Ovary (tissue), 9 donors: ENCODE data around the gene STK33. TPM values are rescaled to one million over a fixed set of nuclear protein-coding genes. Genes with fewer than 3 reads are reported as not detected.

Experiments used
- DNase-seq, 5 donors: peaks; one replicate each; pipeline ENCODE4 v3.0.0-alpha.2; 2019 to 2020
- H3K27ac ChIP-seq, 2 donors: fragments of 200-600 bp; one replicate each; pipeline versions ENCODE4 v1.5.1 to v1.8.0; 2019 to 2022
- H3K27me3 ChIP-seq: fragments of 200-600 bp; one replicate; pipeline ENCODE4 v1.8.0; 2022
- H3K36me3 ChIP-seq: fragments of 200-600 bp; sonication (generic); one replicate; pipeline ENCODE4 v1.5.1; 2019
- H3K4me1 ChIP-seq: one replicate; pipeline ENCODE4 v1.8.1; 2013; ENCODE audit warnings: mild to moderate bottlenecking, moderate library complexity; ENCODE audit not compliant: insufficient read depth
- H3K4me3 ChIP-seq: fragments of 200-600 bp; sonication (generic); one replicate; pipeline ENCODE4 v1.5.1; 2017
- H3K9me3 ChIP-seq, 2 donors: fragments of 200-600 bp in 1 of 2; sonication (generic) in 1 of 2; one replicate each; pipeline versions ENCODE4 v1.5.1 to v1.8.1; 2013 to 2019; ENCODE audit warnings: mild to moderate bottlenecking in 1 of 2, moderate library complexity in 1 of 2
- CTCF ChIP-seq, 3 donors: fragments of 450-650 bp in 2 of 3; fragments of 200-600 bp in 1 of 3; IDR thresholded peaks; one replicate each; pipeline versions ENCODE4 v1.5.1 to v1.8.0; 2016 to 2022; ENCODE audit warnings: antibody characterized with exemption in 3 of 3, mild to moderate bottlenecking in 1 of 3
- EP300 ChIP-seq: sonication (generic); formaldehyde crosslinking; IDR thresholded peaks from one replicate; pipeline ENCODE4 v1.6.1; 2017; ENCODE audit warnings: antibody characterized with exemption
- POLR2A ChIP-seq: fragments of 450-650 bp; IDR thresholded peaks from one replicate; pipeline ENCODE4 v1.6.1; 2017; ENCODE audit warnings: antibody characterized with exemption, mild to moderate bottlenecking, moderate library complexity
- WGBS, 3 donors: extraction: QIAGEN DNeasy Blood & Tissue Kit in 1 of 3; methylation state at CpG; one replicate each; pipeline versions ENCODE4 v1.1.5 to v1.1.7; 2013 to 2017; 5-methylcytosine and 5-hydroxymethylcytosine counted together
- intact Hi-C, 4 donors: fragments of 100-400 bp; cut with DNase I; formaldehyde crosslinking; loops; one replicate each; pipeline versions ENCODE4 v1.11.0 to v1.15.1; 2022 to 2023
- polyA plus RNA-seq, 2 donors: library from polyadenylated mRNA; stranded (reverse); fragments of 200-250 nt in 1 of 2; fragments of 350-450 nt in 1 of 2; fragmentation: Illumina TruSeq in 1 of 2; extraction: RNeasy Lipid Tissue Mini Kit (QIAGEN cat#74804) in 1 of 2; gene quantifications; one replicate each; pipeline ENCODE4 v1.2.3, GENCODE V29; 2013 to 2014
- total RNA-seq, 7 donors: library from RNA; depleted of rRNA in 2 of 7; stranded (reverse); fragments of >200 nt in 2 of 7; fragmentation: NEBNext Ultra II Directional in 3 of 7; extraction: Animal tissue kit (Norgen Biotek cat#: 25700) in 3 of 7; gene quantifications; one replicate each; pipeline versions ENCODE4 v1.1.0 to v1.2.4, GENCODE V29; 2016 to 2023
- donor health status: DM: no; HTN: no; CAD: no; lungs with moderate emphysema.
- donor health status: DM: no; HTN: no; CAD: no.
- donor health status: Bipolar disorder and iron deficiency.
- donor health status: DM: yes; HTN: yes; CAD: no.
- donor health status: DM: no; HTN: no; CAD: no.
- donor health status: DM: yes; HTN: yes; CAD: no.

STK33 gene
- total and polyA plus RNA-seq, 9 donors = 11.9 to 50.8 (median 23.5) TPM

DNA sequence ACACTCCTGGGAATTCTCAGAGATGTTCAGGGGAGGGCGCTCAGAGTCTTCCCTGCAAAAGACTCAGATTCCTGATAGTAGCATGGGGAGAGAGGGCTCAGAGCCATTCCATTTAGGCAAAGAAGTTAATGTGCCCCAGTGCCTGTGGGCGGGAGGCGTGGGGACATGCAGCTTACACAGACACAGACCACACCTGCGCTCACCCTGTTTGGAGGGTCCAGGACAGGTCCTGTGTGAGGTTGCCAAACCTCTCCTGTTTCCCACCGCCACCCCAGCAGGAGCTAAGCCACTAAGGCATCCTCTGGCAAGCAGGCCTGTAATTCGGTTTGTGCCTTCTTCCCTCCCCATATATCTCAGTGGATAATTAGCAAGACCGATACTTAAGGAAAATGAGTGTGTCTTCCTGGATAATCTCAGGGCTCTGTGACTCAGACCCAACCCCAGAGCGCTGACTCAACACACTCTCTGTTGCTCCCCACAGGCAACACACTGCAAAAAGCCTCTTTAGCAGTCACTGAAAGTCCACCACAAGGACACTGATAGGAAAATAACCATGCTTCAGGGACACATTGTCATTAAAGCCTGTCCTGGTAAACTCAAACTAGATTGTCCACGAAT is 211.5 kb downstream of the STK33 start:
- no peak for TF ChIP-seq EP300
- TF ChIP-seq POLR2A = no peak
- TF ChIP-seq CTCF (IDR thresholded peaks at IDR 0.05) = no peak

GRCh38 chr11:8381871-8382396 is 212.1 kb downstream of the STK33 start:
- TF ChIP-seq EP300 = no peak
- TF ChIP-seq CTCF (IDR thresholded peaks at IDR 0.05) = no peak
- no peak for TF ChIP-seq POLR2A
- no peaks in the 10 kb centered on the region for H3K9me3 ChIP-seq
- H3K27ac ChIP-seq = no peak overlapping the region
- DNase-seq = no peak
- no peaks in the 10 kb centered on the region for H3K27me3 ChIP-seq
- WGBS, 3 donors = 86 to 91% (median 86%) methylated on average over 13 of the region's 13 CpGs
- H3K4me3 ChIP-seq = no peak overlapping the region
- H3K36me3 ChIP-seq = no peaks in the 10 kb centered on the region
- H3K4me1 ChIP-seq = peaks cover 4% of the 10 kb centered on the region
- intact Hi-C loops = no loop called here

More for the DNA sequence above, 211.5 kb downstream of the STK33 start:
- intact Hi-C loops = no loop called here
- Histone ChIP-seq H3K4me1 (peaks cover 4% of the 10 kb centered on the region), H3K9me3 (no peaks in the 10 kb centered on the region), H3K27me3 (no peaks in the 10 kb centered on the region), H3K4me3 (no peak overlapping the region), H3K36me3 (no peaks in the 10 kb centered on the region), H3K27ac (no peak overlapping the region)
- WGBS, 3 donors = 73 to 86% (median 84%) methylated on average over 9 of the region's 9 CpGs
- DNase-seq = no peak

DNA sequence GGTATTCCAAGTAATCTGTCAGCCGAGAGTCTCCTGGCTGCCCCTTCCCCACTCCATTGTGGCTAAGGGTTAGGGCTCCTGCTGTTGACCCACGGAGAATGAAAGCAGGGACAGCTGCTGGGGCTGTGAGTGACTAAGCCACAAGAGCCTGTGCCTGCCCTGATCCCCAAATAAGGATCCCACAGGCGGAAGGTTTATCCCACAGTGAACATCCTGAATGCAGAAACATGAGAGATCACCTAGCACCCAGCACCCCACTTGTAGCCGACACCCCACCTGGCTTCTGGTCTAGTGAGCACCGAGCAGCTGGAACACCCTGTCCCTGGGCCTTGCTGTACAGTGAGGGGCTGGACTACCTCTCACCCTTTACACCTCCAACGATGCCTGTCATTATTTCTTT is 212.7 kb downstream of the STK33 start:
- no peak for DNase-seq
- WGBS, 3 donors = 89 to 93% (median 90%) methylated on average over 6 of the region's 6 CpGs
- Histone ChIP-seq H3K4me3 (no peak overlapping the region), H3K27me3 (no peaks in the 10 kb centered on the region), H3K27ac (no peak overlapping the region), H3K4me1 (no peaks in the 10 kb centered on the region), H3K36me3 (no peaks in the 10 kb centered on the region), H3K9me3 (no peaks in the 10 kb centered on the region)
- intact Hi-C loops = no loop called here
- TF ChIP-seq CTCF (IDR thresholded peaks at IDR 0.05) (no peak), POLR2A (no peak), EP300 (no peak)

DNA sequence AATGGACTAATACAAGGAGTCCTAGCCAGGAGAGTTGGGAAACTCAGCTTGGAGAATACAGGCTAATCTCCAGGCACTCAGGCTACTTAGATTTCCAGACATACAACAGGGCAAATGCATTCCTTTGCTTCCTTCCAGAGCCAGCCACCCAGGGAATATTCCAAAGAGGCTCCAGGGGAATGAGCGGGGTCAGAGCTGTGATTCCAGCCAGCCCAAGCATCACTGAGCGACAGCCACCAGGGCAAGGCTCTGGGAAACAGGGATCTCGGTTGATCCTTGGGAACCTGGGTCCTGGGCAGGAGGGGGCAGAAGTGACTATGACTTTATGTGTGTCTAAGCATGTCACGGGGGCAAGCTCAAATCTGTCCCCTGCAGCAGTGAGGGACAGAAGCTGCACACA is 218.1 kb downstream of the STK33 start:
- DNase-seq = no peak
- TF ChIP-seq POLR2A (no peak), CTCF (IDR thresholded peaks at IDR 0.05) (no peak), EP300 (no peak)
- Histone ChIP-seq H3K36me3 (no peaks in the 10 kb centered on the region), H3K9me3 (no peaks in the 10 kb centered on the region), H3K27ac (no peak overlapping the region), H3K4me3 (no peak overlapping the region), H3K4me1 (no peaks in the 10 kb centered on the region), H3K27me3 (no peaks in the 10 kb centered on the region)
- WGBS, 3 donors = 68 to 72% (median 70%) methylated on average over 4 of the region's 4 CpGs
- intact Hi-C loops = no loop called here
